ENCODE measurements around the gene MOB3A.

MOB3A gene

GRCh38 chr19:2022289-2022688 is 73.8 kb downstream of the MOB3A start:
- no peak for TF ChIP-seq CTCF (IDR thresholded peaks at IDR 0.05; ENCODE audit: low read depth, low read length, missing control alignments)
- no peak overlapping the region for H3K4me3 ChIP-seq (ENCODE audit: low read depth, low read length)
- in situ Hi-C loops (cut with HindIII; ENCODE audit: low sequenced_read_pairs) = no loop called here
- DNase-seq (ENCODE audit: low read depth) = no peak

- no peak for TF ChIP-seq CTCF (IDR thresholded peaks at IDR 0.05; ENCODE audit: low read depth, low read length, missing control alignments)
- no peak overlapping the region for H3K4me3 ChIP-seq (ENCODE audit: low read depth, low read length)
- no peak for DNase-seq (ENCODE audit: low read depth)
- in situ Hi-C loops (cut with HindIII; ENCODE audit: low sequenced_read_pairs) = no loop called here
Measured at GRCh38 chr19:2021453-2022140, 74.5 kb downstream of the MOB3A start.
